ENCODE results near the gene HUNK. TPM values are rescaled to one million over a fixed set of nuclear protein-coding genes. Genes with fewer than 3 reads are reported as not detected.

The HUNK gene
- total RNA-seq, 1 donor from 2014 or later, result not detected

DNA sequence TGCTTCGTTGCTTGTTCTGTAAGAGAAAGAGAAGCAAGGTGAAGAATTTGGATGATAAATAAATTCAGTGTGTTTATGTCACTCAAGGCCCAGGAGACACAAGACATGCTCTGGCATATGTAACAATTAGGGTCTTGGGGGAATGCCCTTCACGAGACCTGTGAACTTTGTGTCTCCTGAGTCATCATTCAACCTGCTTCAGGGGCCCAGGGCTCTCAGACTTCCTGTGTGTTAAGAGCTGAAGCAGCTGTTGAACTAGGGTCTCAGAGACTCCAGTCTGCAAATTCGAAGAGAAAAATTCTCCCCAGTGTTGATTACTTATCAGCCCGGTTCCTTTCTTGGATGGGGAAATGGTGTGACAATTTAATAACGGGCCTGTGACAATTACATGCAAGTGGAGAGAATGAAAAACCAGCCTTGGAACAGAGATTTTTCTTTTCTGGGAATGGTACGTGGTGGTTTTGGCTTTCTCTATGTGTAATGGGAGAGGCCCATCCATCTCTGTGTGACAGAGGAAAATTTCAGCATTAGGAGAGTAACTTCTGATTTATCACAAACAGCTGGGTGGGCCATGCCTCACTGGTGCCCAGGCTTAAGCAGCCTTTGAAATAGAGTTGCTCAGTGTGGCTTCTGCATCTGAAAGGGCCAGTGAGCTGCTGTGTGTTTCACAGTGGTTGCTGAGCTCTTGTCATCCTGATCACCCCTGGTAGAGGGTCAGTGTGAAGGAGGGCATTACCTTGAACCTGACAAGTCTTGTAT, 22.4 kb downstream of the HUNK start:
- intact Hi-C loops (cut with micrococcal nuclease), result no loop called here

- intact Hi-C loops (cut with micrococcal nuclease), result no loop called here
Observed at GRCh38 chr21:31896019-31896418, 23.2 kb downstream of the HUNK start.

DNA sequence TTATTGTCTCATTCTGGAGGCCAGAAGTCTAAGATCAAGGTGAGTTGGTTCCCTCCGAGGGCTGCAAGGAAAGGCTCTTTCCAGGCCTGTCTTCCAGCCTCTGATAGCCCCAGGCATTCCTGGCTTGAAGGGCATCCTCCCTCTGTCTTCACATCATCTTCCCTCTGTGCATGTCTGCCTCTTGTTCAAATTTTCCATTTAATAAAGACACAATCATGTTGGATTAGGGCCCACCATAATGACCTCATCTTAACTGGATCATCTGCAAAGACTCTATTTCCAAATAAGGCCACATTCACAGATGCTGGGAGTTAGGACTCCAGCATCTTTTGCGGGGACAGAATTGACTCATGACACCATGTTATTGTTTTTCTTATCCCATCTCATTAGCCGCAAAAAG, 24.5 kb downstream of the HUNK start:
- intact Hi-C loops (cut with micrococcal nuclease), result no loop called here

DNA sequence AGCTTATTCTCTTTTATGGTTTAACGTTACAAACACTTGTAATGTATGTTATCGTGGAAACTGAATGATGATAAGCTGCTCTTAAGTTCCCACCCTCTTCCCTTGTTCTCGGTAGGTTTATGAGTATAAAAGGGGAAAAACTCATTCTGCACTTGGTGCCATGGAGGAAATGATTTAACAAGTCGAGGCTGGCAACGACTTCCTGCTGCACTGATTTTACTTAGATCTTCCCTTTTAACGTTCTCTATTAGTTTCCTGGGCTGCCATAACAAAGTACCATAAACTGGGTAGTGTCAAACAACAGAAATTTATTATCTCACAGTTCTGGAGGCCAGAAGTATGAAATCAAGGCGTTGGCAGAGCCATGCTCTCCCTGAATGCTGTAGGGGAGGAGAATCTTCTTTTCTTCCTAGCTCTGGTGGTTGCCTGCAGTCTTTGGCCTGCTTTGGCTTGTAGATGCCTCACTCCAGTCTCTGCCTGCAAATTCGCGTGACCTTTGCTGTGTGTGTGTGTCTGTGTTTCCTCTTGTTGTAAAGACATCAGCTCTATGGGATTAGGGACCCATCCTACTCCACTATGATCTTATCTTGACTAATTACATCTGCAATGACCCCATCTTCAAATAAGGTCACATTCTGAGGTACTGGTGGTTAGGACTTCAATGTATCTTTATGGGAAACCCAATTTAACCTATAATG, 26.3 kb downstream of the HUNK start:
- intact Hi-C loops (cut with micrococcal nuclease), result no loop called here

GRCh38 chr21:31900121-31900895, 27.5 kb downstream of the HUNK start:
- intact Hi-C loops (cut with micrococcal nuclease), result no loop called here

DNA sequence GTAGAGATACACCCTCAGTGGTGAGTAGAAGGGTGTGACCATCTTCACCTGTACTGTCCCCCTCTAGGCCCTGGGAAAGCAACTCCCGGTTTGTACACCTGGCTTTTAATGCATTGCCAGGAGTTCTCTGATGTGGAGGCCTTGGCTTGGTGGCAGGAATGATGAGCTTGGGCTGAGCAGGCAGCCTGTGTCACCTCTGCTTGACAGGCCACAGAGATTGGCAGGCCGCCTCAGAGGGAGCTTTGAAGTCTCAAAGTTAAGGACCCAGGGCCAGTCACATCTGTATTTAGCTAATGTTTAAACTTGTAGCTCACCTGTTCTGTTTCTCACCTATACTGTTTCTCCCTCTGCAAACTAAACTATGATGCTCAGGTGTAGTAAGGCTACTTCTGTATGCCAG, 28.5 kb downstream of the HUNK start:
- intact Hi-C loops (cut with micrococcal nuclease), result no loop called here

DNA sequence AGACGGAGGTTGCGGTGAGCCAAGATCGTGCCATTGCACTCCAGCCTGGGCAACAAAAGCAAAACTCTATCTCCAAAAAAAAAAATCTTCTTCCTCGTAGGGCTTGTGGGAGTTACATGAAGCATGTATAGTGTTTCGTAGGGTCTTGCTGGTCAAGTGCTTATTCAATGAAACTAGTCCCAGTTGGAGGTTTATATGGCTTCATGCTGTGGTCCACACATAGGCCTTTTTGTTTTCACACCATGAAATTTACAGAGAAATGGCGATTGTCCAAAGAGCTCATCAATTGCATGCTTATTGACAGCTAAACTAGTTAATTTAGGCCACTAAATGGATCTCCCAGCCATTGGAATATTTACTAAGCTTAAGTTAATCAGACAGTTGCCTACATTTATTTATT, 29.6 kb downstream of the HUNK start:
- intact Hi-C loops (cut with micrococcal nuclease), result no loop called here

DNA sequence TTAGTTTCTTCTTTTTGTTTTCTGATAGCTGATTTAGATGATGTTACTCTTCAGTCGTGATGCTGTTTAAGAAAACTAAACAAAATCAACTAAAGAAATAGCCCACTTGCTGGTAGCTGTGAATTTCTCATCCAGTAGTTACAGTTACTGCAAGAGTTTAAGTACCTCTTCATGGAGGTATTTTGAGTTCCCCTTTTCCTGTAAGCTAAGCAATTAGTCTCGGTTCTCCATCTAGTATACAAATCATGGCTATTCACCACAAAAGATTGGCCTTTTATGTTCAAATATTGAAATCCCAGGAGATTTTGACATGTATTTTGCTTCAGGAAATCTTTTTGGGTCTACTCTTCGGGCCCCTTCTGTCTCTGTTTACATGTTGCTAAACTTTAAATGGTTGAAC, 31.1 kb downstream of the HUNK start:
- intact Hi-C loops (cut with micrococcal nuclease), result no loop called here

DNA sequence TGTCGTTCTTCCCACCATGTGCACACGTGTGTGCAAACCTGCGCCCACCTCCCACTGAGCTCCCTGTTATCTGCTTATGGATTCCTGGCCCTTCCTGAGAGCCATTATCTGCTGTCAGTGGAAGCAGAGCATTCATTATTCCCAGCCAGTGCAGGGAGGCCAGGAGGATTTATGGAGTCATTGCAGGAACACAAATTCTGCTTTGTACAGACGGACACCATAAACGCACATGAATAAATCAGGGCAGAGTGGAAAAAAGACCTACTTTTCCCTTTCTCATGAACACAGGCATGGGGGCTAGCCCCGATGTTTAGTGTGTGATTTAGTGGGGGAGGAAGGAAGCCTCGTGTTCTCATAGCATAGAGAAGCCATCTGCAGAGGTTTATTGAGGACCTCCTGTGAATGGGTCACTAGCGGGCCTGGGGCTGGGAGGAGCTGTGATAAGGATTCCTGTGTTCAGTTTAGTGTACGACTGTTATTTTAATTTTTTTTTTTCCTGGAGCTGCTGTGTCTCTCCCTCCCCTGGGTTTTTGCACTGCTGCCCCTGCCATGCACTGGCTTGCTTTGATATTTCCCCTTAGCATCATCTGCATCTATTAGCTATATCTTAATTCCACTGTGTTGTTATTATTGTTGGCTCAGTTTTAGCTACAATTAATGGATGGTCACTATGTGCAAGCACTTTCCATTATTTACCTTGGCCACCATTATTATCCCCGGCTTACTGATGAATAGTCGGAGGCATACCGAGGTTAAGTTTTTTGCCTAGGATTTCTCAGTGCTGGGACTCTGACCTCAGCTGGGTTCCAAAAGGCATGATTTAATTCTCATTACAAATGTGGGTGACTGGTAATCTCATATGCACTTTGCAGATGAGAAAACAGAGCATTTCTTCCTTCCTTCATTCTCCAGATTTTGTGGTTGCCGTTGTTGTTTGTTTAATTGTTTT, 33.0 kb downstream of the HUNK start:
- intact Hi-C loops (cut with micrococcal nuclease), result no loop called here

- intact Hi-C loops (cut with micrococcal nuclease), result no loop called here
Observed at GRCh38 chr21:31908106-31909031, 35.5 kb downstream of the HUNK start.

DNA sequence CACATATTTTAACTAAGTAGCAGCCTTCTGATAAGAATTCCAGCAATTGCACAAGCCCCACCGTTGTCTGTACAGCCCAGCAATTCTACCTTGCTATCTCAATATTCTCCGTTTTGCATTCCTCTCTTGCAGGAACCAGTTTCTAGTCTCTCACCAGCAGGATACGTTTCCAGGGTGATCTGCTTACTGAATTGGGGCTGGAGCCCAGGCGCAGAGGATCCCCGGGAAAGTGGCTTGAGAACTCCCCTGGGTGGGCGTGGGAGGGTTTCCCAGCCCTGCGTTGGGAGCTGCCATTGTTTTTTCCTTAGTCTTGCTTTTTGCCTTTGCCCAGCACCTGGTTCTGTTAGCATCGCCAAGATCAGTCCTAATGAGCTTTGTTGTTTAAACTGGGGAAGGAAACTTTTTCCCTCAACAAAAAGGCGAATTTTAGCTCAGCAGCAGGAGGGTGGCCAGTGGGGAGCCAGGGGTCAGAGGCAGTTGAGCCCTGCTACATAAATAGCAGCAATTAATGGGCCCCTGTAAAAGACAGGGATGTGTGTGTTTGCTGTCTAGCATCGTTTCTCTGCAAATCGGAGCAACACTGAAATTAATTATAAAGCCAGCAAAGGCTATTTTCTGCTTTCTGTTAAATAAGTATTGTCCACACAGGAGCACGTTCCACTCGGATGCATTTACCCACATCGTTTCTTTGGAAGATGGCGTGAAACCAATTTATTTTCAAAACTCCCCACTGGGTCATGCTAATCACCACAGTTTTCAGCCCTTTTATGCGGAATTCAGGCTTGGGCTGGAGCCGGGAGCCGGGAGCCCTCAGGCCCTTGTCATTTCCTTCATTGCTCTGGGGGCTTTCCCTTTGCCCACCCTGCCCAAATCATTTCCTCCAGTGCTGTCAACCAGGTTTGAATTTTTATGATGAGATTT, 36.6 kb downstream of the HUNK start:
- intact Hi-C loops (cut with micrococcal nuclease), result no loop called here

DNA sequence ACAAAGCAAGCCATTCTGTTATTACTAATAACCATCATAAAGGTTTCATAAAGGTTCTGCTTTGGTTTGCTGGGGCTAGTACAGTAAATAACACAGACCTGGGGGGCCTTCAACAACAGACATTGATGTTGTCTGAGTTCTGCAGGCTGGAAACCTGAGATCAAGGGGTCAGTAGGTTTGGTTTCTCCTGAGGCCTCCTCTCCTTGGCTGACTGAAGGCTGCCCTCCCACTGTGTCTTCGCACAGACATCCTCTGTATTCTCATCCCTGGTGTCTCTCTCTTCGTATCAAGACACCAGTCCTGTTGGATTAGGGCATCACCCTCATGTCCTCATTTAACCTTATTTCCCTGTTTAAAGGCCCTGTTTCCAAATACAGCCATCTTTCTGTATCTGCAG, 37.3 kb downstream of the HUNK start:
- intact Hi-C loops (cut with micrococcal nuclease), result no loop called here

GRCh38 chr21:31911138-31911907, 38.5 kb downstream of the HUNK start:
- intact Hi-C loops (cut with micrococcal nuclease), result no loop called here

- intact Hi-C loops (cut with micrococcal nuclease), result no loop called here
Observed at GRCh38 chr21:31912501-31912900, 39.7 kb downstream of the HUNK start.

DNA sequence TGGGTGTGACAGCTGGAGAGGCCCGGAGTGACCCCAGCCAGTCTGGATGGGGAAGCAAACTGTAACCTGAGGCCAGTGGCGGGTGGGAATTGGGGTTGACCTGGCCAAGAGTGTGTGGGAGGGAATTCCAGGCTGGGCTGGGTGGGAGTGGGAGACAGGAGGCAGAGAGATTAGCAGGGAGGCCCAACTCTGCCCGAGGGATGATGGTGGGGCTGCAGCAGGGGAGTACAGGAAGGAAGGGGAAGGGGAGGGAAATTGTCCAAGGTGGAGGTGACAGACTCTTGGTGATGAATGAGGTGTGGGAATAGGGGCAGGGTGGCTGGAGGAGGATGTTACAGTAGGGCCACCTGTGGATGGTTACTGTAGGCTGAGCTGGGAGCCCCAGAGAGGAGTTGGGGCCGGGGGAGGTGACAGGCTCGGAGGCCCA, 40.4 kb downstream of the HUNK start:
- intact Hi-C loops (cut with micrococcal nuclease), result no loop called here

- intact Hi-C loops (cut with micrococcal nuclease), result no loop called here
Observed at GRCh38 chr21:31914472-31914871, 41.7 kb downstream of the HUNK start.

DNA sequence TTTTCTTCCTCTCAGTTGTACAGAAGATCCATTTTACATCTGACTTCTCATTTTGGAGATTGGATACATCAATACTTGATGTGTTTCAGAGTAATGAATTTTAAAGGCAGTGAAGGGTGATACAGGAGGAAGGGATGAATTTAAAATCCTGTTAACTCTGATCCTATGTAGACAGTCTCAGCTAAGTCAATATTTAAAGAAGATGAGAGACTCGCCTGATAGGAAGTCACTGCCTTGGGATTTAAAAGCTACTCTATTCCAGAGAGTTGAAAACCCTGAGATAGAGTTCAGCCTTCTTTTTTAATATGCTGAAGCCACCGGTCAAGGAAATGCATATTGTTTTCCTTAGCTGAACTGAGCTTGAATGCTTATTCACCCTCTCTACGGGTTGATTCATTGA, 42.7 kb downstream of the HUNK start:
- intact Hi-C loops (cut with micrococcal nuclease), result no loop called here

DNA sequence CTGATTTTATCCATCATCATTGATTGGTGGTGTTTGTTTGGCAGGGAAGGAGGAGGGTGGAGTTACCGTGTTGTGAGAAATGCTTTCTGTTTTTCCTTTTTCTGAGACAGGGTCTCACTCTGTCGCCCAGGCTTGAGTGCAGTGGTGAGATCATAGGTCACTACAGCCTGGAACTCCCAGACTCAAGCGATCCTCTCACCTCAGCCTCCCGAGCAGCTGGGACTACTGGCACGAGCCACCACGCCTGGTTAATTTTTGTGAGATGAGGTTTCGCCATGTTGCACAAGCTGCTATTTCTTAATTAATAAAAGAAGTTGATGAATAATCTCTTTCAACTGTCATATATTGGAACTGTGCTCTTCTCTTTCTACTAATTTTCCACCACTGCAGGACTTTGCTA, 44.3 kb downstream of the HUNK start:
- intact Hi-C loops (cut with micrococcal nuclease), result no loop called here
